ENCODE data around the gene LRMDA.

LRMDA gene

DNA sequence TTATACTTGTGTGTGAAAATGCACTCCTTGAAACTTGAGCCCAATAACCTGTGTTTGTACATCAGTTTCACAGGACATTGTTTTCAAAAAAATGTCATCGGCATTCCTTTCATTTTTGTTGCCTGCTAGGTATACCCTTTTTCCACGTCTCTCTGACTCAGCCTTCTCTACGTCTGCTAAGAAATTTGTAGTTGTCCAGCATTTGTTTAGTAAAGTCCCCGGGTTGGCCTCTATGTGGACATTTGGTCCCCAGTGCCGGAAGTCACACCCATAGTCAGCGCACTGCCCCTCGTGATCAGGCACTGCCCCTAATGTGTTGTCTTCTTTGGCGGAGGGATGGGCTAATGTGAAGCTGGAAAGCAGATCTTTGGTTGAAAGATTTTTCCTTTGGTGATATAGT lies 222.3 kb downstream of the LRMDA start:
- H2BK5ac ChIP-seq (ENCODE audit: low read depth, low read length, poor library complexity, severe bottlenecking): no peak overlapping the region
- H2BK120ac ChIP-seq (ENCODE audit: low read depth, low read length): no peak overlapping the region
- H3K4me2 ChIP-seq (ENCODE audit: low read length, poor library complexity, severe bottlenecking): no peak overlapping the region
- 73% methylated on average over 8 of the region's 8 CpGs for WGBS
- H2BK12ac ChIP-seq (ENCODE audit: low read length in 2 of 2): no peak overlapping the region
- no peaks in the 10 kb centered on the region for H3K79me1 ChIP-seq (replicated peaks; ENCODE audit: low read length, poor library complexity, severe bottlenecking)
- no peak for DNase-seq
- H3K4me1 ChIP-seq (ENCODE audit: control insufficient read depth, insufficient read depth, low read depth, low read length): no peaks in the 10 kb centered on the region
- no peak overlapping the region for H2AFZ ChIP-seq (ENCODE audit: low read depth, low read length)
- H2AK5ac ChIP-seq (ENCODE audit: low read length, severe bottlenecking): no peak overlapping the region
- no peak overlapping the region for H3K27ac ChIP-seq (ENCODE audit: low read length, poor library complexity, severe bottlenecking)
- H3K4ac ChIP-seq (ENCODE audit: low read depth in 1 of 2, low read length in 2 of 2): no peak overlapping the region
- H3K14ac ChIP-seq (ENCODE audit: low read length in 2 of 2): no peak overlapping the region
- H4K91ac ChIP-seq (ENCODE audit: low read length): no peak overlapping the region
- no peak overlapping the region for H2BK15ac ChIP-seq (ENCODE audit: low read depth, poor library complexity, severe bottlenecking)
- H3K23ac ChIP-seq (ENCODE audit: low read length in 2 of 2): no peak overlapping the region
- peaks cover 0 to 4% of the 10 kb centered on the region in 2 experiments for H3K27me3 ChIP-seq (ENCODE audit: control insufficient read depth in 1 of 2, insufficient read depth in 1 of 2, low read length in 2 of 2)
- H3K9ac ChIP-seq (ENCODE audit: low read length): no peak overlapping the region
- H3K9me3 ChIP-seq (ENCODE audit: control insufficient read depth, low read length): no peaks in the 10 kb centered on the region
- H3K18ac ChIP-seq (ENCODE audit: low read depth in 1 of 2, low read length in 2 of 2): no peak overlapping the region
- no peak overlapping the region for H4K8ac ChIP-seq (ENCODE audit: low read length)
- peak overlapping the region in 1 of 2 experiments; percentile 16 for H3K4me3 ChIP-seq (ENCODE audit: insufficient read depth in 1 of 2, low read depth in 1 of 2, low read length in 2 of 2)
- H3K36me3 ChIP-seq (ENCODE audit: control insufficient read depth in 1 of 2, insufficient read depth in 2 of 2, low read depth in 1 of 2, low read length in 2 of 2): no peaks in the 10 kb centered on the region

DNA sequence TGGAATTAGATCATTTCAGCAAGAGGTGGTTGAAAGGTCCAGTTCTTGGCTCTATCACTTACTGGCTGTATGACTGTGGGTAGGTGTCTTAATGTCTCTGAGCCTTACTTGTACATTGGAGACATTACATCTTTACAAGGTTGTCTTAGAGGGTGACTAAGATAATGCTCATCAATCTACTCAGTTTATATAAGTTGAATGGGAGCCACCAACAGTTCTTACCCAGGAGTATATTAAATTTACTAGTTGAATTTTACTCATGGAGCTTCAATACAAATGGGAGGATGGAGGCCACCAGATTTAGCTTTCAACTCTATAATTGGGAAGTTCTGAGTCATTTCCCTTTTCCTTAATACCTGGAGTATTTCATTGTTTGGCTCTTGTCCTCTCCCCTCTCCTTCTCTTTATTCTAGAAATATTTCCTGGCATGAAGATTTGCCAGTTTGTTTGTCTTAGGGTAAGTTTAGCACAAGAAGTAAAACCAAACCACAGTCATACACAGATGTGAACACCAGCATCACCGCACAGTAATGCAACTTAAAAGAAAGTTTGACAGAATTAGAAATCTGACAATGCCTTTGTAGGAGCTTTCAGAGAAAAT lies 222.8 kb downstream of the LRMDA start:
- no peak overlapping the region for H2AFZ ChIP-seq (ENCODE audit: low read depth, low read length)
- no peak overlapping the region for H3K23ac ChIP-seq (ENCODE audit: low read length in 2 of 2)
- no peak overlapping the region for H2BK12ac ChIP-seq (ENCODE audit: low read length in 2 of 2)
- H4K91ac ChIP-seq (ENCODE audit: low read length): no peak overlapping the region
- no peak overlapping the region for H3K14ac ChIP-seq (ENCODE audit: low read length in 2 of 2)
- DNase-seq: no peak
- H3K4ac ChIP-seq (ENCODE audit: low read depth in 1 of 2, low read length in 2 of 2): no peak overlapping the region
- no peak overlapping the region for H4K8ac ChIP-seq (ENCODE audit: low read length)
- no peak overlapping the region for H3K27ac ChIP-seq (ENCODE audit: low read length, poor library complexity, severe bottlenecking)
- no peak overlapping the region for H3K18ac ChIP-seq (ENCODE audit: low read depth in 1 of 2, low read length in 2 of 2)
- no peaks in the 10 kb centered on the region for H3K36me3 ChIP-seq (ENCODE audit: control insufficient read depth in 1 of 2, insufficient read depth in 2 of 2, low read depth in 1 of 2, low read length in 2 of 2)
- no peak overlapping the region for H2BK5ac ChIP-seq (ENCODE audit: low read depth, low read length, poor library complexity, severe bottlenecking)
- WGBS: 100% methylated on average over 1 of the region's 1 CpG
- H2BK120ac ChIP-seq (ENCODE audit: low read depth, low read length): no peak overlapping the region
- no peaks in the 10 kb centered on the region for H3K9me3 ChIP-seq (ENCODE audit: control insufficient read depth, low read length)
- peak overlapping the region; percentile 37 for H3K9ac ChIP-seq (ENCODE audit: low read length)
- H3K4me1 ChIP-seq (ENCODE audit: control insufficient read depth, insufficient read depth, low read depth, low read length): no peaks in the 10 kb centered on the region
- H2AK5ac ChIP-seq (ENCODE audit: low read length, severe bottlenecking): no peak overlapping the region
- peaks cover 0 to 8% of the 10 kb centered on the region in 2 experiments for H3K27me3 ChIP-seq (ENCODE audit: control insufficient read depth in 1 of 2, insufficient read depth in 1 of 2, low read length in 2 of 2)
- H2BK15ac ChIP-seq (ENCODE audit: low read depth, poor library complexity, severe bottlenecking): no peak overlapping the region
- H3K79me1 ChIP-seq (replicated peaks; ENCODE audit: low read length, poor library complexity, severe bottlenecking): no peaks in the 10 kb centered on the region
- no peak overlapping the region for H3K4me2 ChIP-seq (ENCODE audit: low read length, poor library complexity, severe bottlenecking)
- H3K4me3 ChIP-seq (ENCODE audit: insufficient read depth in 1 of 2, low read depth in 1 of 2, low read length in 2 of 2): peak overlapping the region in 1 of 2 experiments; percentile 16

DNA sequence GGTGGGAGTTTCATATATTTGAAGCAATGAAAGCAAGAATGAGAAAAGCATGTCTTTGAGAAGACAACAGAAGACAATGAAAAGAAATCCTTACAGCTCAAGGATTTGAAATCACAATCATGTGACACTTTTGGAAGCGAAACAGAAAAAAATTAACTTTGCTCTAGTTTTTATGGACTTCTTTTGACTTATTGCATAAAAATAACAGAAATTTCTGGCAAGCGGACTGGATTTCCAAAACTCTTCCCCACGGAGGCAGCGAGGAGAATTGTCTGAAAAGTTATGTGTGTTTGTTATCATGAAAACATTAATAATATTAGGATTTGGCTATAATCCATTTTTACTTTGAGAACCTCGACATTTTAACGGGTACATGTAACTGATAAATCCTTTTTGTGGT lies 223.3 kb downstream of the LRMDA start:
- H4K91ac ChIP-seq (ENCODE audit: low read length): no peak overlapping the region
- no peak overlapping the region for H3K27ac ChIP-seq (ENCODE audit: low read length, poor library complexity, severe bottlenecking)
- no peak overlapping the region for H4K8ac ChIP-seq (ENCODE audit: low read length)
- H3K9me3 ChIP-seq (ENCODE audit: control insufficient read depth, low read length): no peaks in the 10 kb centered on the region
- H3K4ac ChIP-seq (ENCODE audit: low read depth in 1 of 2, low read length in 2 of 2): no peak overlapping the region
- peak overlapping the region in 1 of 2 experiments; percentile 16 for H3K4me3 ChIP-seq (ENCODE audit: insufficient read depth in 1 of 2, low read depth in 1 of 2, low read length in 2 of 2)
- peak overlapping the region; percentile 37 for H3K9ac ChIP-seq (ENCODE audit: low read length)
- H2AFZ ChIP-seq (ENCODE audit: low read depth, low read length): no peak overlapping the region
- no peak overlapping the region for H3K14ac ChIP-seq (ENCODE audit: low read length in 2 of 2)
- no peak overlapping the region for H2BK12ac ChIP-seq (ENCODE audit: low read length in 2 of 2)
- no CpG with 5 or more reads among the region's 6 CpGs for WGBS
- no peak for DNase-seq
- H3K27me3 ChIP-seq (ENCODE audit: control insufficient read depth in 1 of 2, insufficient read depth in 1 of 2, low read length in 2 of 2): peaks cover 0 to 8% of the 10 kb centered on the region in 2 experiments
- H2AK5ac ChIP-seq (ENCODE audit: low read length, severe bottlenecking): no peak overlapping the region
- H2BK120ac ChIP-seq (ENCODE audit: low read depth, low read length): no peak overlapping the region
- no peaks in the 10 kb centered on the region for H3K36me3 ChIP-seq (ENCODE audit: control insufficient read depth in 1 of 2, insufficient read depth in 2 of 2, low read depth in 1 of 2, low read length in 2 of 2)
- H3K4me2 ChIP-seq (ENCODE audit: low read length, poor library complexity, severe bottlenecking): no peak overlapping the region
- H2BK15ac ChIP-seq (ENCODE audit: low read depth, poor library complexity, severe bottlenecking): no peak overlapping the region
- H3K79me1 ChIP-seq (replicated peaks; ENCODE audit: low read length, poor library complexity, severe bottlenecking): no peaks in the 10 kb centered on the region
- H3K4me1 ChIP-seq (ENCODE audit: control insufficient read depth, insufficient read depth, low read depth, low read length): no peaks in the 10 kb centered on the region
- H3K18ac ChIP-seq (ENCODE audit: low read depth in 1 of 2, low read length in 2 of 2): no peak overlapping the region
- H3K23ac ChIP-seq (ENCODE audit: low read length in 2 of 2): no peak overlapping the region
- no peak overlapping the region for H2BK5ac ChIP-seq (ENCODE audit: low read depth, low read length, poor library complexity, severe bottlenecking)

- Histone ChIP-seq H2AFZ (ENCODE audit: low read depth, low read length) (no peak overlapping the region), H2BK5ac (ENCODE audit: low read depth, low read length, poor library complexity, severe bottlenecking) (no peak overlapping the region), H2BK12ac (ENCODE audit: low read length in 2 of 2) (peak overlapping the region in 1 of 2 experiments; percentile 29), H3K27ac (ENCODE audit: low read length, poor library complexity, severe bottlenecking) (no peak overlapping the region), H4K8ac (ENCODE audit: low read length) (no peak overlapping the region), H3K4me2 (ENCODE audit: low read length, poor library complexity, severe bottlenecking) (no peak overlapping the region), H3K23ac (ENCODE audit: low read length in 2 of 2) (no peak overlapping the region), H3K36me3 (ENCODE audit: control insufficient read depth in 1 of 2, insufficient read depth in 2 of 2, low read depth in 1 of 2, low read length in 2 of 2) (no peaks in the 10 kb centered on the region), H2BK15ac (ENCODE audit: low read depth, poor library complexity, severe bottlenecking) (no peak overlapping the region), H4K91ac (ENCODE audit: low read length) (no peak overlapping the region), H3K9ac (ENCODE audit: low read length) (no peak overlapping the region), H3K18ac (ENCODE audit: low read depth in 1 of 2, low read length in 2 of 2) (peak overlapping the region in 1 of 2 experiments; percentile 29), H3K4ac (ENCODE audit: low read depth in 1 of 2, low read length in 2 of 2) (peak overlapping the region in 1 of 2 experiments; percentile 7), H2AK5ac (ENCODE audit: low read length, severe bottlenecking) (no peak overlapping the region), H3K4me3 (ENCODE audit: insufficient read depth in 1 of 2, low read depth in 1 of 2, low read length in 2 of 2) (peak overlapping the region in 1 of 2 experiments; percentile 16), H3K14ac (ENCODE audit: low read length in 2 of 2) (peak overlapping the region in 1 of 2 experiments; percentile 57), H2BK120ac (ENCODE audit: low read depth, low read length) (no peak overlapping the region), H3K27me3 (ENCODE audit: control insufficient read depth in 1 of 2, insufficient read depth in 1 of 2, low read length in 2 of 2) (peaks cover 0 to 10% of the 10 kb centered on the region in 2 experiments), H3K4me1 (ENCODE audit: control insufficient read depth, insufficient read depth, low read depth, low read length) (no peaks in the 10 kb centered on the region), H3K9me3 (ENCODE audit: control insufficient read depth, low read length) (no peaks in the 10 kb centered on the region), H3K79me1 (replicated peaks; ENCODE audit: low read length, poor library complexity, severe bottlenecking) (no peaks in the 10 kb centered on the region)
- peak; percentile 49 for DNase-seq
- WGBS: 41% methylated on average over 2 of the region's 3 CpGs
These were observed 224.5 kb downstream of the LRMDA start for GRCh38 chr10:75655791-75656451.

Data from mesenchymal stem cell (in vitro differentiated cells and primary cell).